ENCODE measurements around the gene RXYLT1.

DNA sequence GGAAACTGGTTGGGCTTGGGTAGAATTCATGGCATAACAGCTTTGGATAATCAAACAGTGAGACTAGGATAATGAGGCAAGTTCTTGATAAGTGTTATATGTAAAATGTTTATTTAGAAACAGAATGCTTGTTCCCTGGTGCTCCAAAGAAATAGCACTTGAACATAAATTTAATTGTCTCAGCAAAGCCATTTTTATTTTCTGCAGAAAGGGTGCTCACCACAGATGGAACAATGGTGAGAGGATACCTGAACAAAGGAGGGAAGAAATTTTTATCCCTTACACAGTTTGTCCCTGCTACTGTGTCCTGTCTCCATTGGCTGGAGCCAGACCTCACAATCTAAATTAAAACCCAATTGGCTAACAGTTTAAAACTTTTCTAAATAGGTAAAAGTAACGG, 9.3 kb upstream of the RXYLT1 start:
- no peak for TF ChIP-seq EZH2 (IDR thresholded peaks at IDR 0.05)
- TF ChIP-seq, protein P1, sequence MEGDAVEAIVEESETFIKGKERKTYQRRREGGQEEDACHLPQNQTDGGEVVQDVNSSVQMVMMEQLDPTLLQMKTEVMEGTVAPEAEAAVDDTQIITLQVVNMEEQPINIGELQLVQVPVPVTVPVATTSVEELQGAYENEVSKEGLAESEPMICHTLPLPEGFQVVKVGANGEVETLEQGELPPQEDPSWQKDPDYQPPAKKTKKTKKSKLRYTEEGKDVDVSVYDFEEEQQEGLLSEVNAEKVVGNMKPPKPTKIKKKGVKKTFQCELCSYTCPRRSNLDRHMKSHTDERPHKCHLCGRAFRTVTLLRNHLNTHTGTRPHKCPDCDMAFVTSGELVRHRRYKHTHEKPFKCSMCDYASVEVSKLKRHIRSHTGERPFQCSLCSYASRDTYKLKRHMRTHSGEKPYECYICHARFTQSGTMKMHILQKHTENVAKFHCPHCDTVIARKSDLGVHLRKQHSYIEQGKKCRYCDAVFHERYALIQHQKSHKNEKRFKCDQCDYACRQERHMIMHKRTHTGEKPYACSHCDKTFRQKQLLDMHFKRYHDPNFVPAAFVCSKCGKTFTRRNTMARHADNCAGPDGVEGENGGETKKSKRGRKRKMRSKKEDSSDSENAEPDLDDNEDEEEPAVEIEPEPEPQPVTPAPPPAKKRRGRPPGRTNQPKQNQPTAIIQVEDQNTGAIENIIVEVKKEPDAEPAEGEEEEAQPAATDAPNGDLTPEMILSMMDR (IDR thresholded peaks at IDR 0.05) = no peak

All from neural progenitor cell (in vitro differentiated cells).